ENCODE results near the gene KLRC3.
"Not testable (repeated sequence)": the region's sequence is repeated elsewhere in the genome, so short reads cannot be mapped to it uniquely, and the experiment has no call there.

DNA sequence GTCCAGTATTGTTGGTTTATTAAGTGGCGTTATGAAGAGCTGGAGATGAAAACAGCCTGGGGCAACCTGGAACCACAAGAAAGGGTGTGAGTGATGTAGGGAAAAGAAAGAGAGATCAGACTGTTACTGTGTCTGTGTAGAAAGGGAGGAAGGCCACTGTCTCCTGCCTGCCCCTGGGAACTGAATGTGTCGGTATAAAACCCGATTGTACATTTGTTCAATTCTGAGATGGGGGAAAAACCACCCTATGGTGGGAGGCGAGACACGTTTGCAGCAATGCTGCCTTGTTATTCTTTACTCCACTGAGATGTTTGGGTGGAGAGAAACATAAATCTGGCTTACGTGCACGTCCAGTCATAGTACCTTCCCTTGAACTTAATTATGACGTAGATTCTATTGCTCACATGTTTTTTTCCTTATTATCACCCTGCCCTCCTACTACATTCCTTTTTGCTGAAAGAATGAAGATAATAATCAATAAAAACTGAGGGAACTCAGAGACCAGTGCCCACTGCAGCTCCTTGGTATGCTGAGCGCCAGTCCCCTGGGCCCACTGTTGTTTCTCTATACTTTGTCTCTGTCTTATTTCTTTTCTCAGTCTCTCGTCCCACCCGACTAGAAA is 25.8 kb downstream of the KLRC3 start:
- not testable (repeated sequence) for TF ChIP-seq POLR2AphosphoS5 (IDR thresholded peaks at IDR 0.05; ENCODE audit: insufficient read depth in 1 of 2, low read depth in 1 of 2); POLR2A (IDR thresholded peaks at IDR 0.05)
- TF ChIP-seq, protein P1, sequence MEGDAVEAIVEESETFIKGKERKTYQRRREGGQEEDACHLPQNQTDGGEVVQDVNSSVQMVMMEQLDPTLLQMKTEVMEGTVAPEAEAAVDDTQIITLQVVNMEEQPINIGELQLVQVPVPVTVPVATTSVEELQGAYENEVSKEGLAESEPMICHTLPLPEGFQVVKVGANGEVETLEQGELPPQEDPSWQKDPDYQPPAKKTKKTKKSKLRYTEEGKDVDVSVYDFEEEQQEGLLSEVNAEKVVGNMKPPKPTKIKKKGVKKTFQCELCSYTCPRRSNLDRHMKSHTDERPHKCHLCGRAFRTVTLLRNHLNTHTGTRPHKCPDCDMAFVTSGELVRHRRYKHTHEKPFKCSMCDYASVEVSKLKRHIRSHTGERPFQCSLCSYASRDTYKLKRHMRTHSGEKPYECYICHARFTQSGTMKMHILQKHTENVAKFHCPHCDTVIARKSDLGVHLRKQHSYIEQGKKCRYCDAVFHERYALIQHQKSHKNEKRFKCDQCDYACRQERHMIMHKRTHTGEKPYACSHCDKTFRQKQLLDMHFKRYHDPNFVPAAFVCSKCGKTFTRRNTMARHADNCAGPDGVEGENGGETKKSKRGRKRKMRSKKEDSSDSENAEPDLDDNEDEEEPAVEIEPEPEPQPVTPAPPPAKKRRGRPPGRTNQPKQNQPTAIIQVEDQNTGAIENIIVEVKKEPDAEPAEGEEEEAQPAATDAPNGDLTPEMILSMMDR (IDR thresholded peaks at IDR 0.05) = not testable (repeated sequence)
